NCI-H345 treated with DMSO at 0.1 percent for 48 hours (cell line): ENCODE data around the gene ESAM.

Source experiments
- DNase-seq: peaks from one replicate; lab custom pipeline; 2025; ENCODE audit not compliant: unreplicated experiment; lab: John Stamatoyannopoulos, UW

ESAM gene

DNA sequence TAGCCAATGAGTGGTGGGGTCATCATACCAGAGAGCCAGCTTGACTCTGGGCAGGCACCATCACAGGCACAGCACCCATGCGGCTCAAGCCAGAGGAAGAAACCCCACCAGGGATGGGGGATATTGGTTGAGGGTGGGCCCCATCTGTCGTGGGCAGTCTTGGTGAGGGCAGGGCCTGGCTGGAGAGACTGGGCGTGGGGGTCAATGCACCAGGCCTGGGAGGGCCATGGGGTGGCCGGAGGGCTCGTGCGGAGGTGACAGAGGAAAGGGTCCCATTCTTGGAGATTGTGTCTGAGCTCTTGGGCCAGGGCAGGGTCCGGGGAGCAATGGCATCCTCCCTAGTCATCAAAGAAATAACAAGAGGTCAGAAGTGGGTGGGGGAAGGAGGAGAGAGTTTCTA, 8.5 kb downstream of the ESAM start:
- no peak for DNase-seq

DNA sequence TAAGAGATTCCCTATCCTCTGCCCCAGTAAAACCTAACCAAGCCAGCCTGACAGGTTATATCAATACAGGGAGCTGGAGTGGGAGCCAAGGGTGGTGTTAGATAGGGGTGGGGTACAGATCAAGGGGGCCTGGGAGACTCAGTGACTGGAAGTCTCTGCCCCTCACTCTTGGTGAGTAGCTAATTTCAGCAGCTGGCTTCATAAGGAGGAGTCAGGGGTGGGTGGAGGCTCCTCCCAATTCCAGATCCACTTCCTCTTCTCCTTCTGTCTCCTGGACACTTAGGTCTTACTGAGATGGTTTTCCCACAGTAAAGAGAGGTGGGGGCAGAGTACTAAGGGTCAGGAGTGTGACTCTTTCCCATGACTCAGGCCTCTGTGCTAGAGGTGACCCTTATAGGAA, 8.9 kb downstream of the ESAM start:
- no peak for DNase-seq

DNA sequence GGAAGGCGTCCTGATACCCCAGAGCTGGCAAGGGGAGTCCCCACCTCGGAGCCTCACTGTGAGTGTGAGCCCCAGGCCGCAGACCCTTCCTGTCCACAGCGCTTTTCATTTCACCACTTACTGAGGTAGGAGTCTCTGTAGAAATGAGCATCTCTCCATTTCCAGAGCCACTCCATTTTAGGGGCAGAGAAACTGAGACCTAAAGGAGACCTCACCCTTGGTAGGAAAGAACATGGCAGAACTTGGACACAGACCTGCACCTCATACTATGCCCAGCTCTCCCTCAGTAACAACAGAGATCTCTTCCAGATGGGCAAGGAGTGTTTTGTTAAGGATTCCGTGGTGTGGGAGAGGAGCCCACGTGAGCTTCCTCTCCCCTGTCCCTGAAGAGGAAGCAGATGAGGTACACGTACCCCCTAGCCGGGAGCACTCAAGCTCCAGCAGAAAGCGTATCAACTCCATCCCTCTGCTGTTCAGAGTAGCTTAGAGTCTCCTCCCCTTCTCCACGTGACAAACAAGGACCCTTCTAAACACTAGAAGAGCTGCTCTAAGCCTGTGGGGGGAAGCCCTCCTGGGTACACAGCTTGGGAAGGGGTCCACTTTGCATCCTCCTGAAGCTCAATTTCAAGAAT, 9.5 kb downstream of the ESAM start:
- no peak for DNase-seq

DNA sequence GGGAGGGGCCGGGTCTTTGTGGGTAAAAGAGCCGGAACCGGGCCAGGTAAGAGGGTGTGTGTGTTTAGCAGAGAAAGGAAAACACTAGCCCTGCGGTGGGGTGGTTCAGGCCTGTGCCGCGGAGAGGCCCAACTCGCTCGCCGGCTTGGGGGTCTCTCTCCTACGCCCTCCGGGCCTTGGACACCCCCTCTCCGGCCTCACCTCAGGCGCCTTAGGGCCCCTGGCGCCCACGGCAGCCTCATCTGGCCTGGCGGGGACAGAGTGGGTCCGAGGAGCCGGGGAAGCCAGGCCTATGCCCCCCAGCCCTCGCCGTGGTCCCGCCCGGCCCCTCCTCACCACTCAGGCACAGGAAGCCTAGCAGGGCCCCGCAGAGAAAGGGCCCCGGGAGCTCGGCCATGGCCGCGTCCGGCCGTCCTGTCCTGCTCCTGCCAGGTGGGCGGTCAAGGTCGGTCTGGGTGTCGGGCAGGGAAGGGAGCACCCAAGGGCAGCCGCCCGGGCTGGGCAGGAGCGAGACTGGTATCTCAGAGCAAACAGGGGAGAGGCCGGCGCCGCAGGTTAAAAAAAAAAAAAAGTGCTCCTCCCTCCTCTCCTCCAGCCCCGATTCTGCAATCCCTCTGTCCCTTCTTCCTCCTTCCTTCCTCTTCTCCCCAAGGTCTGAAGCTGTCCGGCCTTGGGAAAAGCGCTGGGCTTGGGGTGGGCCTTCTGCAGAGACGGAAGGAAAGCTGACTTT, 10.2 kb downstream of the ESAM start, which contains the start of gene VSIG2:
Gene VSIG2, minus strand, starts transcription at position 515 of the 730 bp plus-strand sequence. Its CDS starts 118 bp downstream, at position 397.
- DNase-seq, result no peak

DNA sequence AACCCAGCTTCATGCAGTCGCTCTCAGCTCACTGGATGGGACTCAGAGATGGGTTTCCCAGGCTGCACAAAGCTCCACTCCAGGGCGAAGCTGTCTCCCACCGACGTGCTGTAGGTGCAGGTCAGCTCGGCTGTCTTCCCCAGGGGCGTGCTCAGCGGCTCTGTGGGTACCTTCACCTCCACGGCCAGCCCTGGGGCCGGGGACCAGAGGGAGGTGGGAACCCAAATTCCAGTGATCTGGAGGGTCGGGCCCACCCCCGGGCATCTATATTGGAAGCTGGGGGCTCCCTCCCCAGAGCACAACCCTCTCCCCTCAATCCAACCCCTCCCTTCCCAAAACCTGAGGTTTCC, 10.7 kb downstream of the ESAM start:
- DNase-seq, result no peak

DNA sequence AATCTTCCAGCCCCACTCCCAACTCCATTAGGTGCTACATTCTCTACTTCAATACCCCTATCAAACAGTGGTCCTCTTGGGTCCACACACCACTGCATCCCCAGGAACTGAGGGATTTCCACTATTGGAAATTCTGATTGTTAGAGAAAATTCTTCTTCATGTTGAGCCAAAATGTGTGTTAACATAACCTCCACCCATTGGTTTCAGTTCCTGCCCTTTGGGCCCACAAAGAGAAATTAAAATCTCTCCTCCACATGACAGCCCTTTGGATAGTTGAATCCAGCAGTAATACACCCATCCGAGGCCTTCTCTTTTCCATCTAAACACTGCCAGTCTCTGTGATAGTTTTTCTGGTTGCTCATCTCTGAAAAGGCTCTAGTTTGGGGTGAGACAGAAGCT, 12.2 kb downstream of the ESAM start:
- no peak for DNase-seq

DNA sequence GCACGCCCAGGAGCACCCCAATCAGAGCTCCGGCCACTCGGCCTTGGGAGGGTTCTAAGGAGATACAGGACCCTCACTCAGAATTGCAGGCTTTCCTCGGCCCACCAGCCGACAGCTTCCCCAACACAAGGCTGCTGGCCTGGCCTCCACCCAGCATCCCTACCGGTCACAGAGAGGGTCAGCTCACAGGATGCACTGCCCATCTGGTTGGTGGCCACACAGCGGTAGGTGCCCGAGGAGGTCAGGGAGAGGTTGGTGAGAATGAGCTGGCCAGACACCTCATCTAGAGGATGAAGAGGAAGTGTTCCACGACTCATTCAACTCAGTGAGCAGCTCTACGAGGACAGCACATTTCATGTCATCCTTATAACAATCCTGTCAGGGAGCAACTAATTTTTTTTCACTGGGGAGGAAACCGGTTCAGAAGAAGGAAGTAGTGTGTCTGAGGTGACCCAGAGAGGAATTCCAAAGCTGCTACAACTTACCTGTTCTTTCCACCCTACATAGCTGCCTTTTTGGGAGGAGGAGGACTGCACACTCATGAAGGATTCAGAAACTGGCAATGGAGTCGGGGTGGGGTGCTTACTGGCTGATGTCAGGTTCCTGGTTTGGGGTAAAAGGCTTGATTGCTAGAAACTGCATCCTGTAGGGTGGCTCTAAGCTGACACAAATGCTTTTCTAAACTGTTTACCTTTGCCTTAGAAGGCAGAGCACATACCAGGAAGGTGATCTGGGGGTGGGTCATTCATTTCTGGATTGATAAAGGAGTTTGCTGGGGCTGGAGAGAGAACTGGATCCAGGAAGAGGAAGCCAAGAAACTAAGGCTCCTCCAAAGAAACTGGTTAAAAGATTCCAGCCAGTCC, 13.4 kb downstream of the ESAM start:
- DNase-seq, result no peak

DNA sequence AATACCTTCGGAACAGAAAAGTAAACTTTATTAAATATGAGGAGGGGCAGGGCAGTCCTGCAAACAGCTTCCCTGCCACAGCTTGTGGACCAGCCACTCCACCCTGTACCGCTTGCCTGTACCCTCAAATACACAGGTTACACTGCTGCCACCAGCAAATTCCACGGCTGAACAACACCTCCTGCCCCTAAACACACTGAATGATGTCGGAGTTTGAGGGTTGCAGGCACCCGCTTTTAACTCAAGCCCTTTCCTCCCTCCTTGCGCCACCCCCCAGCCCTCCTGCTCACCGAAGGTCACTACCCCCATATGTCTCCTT, 14.0 kb downstream of the ESAM start:
- DNase-seq, result no peak

DNA sequence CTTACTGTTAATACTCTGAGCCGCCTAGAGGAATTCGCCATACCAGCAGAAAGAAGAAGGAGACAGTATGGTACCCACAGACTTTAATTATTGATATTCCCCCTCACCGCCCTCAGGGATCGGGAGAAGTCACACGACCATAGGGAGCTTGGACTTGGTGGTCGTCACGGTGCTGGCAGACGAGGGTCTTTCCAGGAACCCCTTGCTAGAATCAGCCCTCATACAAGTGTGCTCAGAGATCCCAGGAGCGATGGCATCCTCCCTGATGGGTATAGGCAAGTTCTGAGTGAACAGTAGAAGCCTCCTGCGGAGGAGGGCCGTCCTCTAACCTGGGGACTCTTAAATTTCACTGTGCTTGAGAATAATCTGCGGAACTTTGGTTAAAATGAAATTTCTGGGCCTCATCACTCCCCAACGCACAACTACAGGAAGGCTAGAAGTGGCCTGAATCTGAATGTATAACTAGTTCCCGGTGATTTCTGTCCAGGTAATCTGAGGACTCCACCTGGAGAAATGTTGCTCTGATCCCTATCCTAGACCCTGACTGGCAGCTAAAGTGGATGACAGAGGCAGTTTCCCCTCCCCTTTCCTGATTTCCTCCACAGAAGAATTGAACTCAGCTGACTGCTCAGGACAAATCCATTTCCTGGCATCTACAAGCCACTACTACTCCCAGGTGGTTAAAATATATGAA, 14.5 kb downstream of the ESAM start:
- DNase-seq, result no peak

DNA sequence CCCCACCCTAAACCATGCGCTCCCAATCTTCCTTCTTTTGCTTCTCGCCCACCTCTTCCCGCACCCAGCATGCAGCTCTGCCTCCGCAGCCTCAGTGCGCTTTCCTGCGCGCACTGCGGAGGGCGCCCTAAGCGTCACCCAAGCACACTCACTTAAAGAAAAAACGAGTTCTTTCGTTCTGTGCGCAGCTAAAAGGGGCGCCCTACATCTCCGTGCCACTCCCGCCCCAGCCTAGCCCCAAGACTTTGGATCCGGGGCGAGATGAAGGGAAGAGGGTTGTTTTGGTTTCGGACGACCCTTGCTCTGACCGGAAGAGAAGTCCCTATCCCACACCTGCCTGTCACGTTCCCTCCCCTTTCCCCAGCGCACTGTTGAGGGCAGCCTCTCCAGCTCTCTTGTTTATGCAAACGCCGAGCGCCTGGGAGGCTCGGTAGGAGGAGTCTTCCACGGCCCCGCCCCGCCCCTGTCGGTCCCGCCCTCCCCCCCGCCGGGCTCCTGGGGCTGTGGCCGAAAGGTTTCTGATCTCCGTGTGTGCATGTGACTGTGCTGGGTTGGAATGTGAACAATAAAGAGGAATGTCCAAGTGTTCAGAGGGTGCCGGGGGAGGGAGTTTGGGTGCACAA, 15.4 kb downstream of the ESAM start:
- no peak for DNase-seq

DNA sequence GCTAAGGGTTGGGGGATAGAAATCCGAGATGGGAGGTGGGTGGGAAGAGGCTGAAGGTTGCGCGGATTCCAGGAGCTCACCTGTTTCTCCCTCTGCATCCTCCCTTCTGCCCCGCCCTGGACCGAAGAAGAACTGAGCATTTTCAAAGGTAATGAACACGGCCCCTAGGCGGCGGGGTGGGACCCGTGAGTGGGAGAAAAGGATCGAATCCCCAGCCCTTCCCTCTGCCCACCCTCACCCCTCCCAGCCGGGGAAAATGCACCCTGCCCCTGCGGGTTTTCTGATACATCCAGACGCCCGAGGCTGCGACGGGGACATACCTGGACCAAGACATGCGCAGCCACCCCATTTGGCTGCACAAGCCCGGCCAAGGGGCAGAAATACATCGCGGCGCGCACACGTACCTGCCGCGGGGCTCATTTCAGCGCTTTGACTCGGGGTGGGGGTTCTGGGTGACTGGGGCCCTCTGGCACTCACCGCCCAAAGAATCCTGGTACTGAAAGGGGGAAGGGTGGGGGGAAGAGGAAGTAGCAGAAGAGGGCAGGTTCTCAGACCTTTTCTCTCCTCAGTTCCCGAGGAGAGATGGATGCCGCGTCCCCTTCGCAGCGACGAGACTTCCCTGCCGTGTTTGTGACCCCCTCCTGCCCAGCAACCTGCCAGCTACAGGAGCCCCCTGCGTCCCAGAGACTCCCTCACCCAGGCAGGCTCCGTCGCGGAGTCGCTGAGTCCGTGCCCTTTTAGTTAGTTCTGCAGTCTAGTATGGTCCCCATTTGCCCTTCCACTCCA, 16.1 kb downstream of the ESAM start:
- DNase-seq, result no peak

DNA sequence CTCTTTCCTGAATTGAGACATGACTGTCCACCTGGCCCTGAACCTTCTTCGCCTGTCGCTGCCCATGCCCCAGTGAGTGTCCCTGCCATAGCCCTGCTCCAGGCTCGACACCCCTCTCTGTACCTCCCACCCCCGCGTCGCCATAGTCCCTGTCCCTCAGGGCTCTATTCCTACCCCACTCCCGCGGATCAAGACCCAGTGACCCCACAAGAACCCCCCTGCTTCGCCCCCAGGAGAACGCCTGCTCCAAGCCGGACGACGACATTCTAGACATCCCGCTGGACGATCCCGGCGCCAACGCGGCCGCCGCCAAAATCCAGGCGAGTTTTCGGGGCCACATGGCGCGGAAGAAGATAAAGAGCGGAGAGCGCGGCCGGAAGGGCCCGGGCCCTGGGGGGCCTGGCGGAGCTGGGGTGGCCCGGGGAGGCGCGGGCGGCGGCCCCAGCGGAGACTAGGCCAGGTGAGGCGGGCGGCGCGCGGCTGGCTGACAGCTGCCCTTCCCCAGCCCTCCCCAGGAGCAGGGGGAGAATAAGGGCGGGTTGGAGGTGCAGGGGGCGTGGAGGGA, 16.7 kb downstream of the ESAM start:
- no peak for DNase-seq

DNA sequence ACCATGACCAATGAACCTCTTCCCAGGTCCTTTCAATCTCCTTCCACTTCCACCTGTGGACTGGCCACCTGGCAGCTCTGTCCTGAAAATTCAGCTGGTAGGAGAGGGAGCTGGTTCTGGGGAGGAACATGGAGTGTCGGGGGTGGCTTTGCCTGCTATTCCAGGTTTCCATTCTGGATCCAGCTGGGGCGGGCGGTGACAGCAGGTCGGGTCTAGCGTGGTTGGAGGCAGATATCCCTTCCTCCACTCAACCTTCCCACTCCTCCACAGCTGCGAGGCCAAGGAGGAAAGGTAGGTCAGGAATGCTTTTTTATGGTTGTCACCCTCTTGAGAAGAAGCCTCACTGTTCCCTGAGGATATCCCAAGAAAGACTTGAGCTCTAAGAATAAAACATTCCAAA, 19.0 kb downstream of the ESAM start:
- no peak for DNase-seq

DNA sequence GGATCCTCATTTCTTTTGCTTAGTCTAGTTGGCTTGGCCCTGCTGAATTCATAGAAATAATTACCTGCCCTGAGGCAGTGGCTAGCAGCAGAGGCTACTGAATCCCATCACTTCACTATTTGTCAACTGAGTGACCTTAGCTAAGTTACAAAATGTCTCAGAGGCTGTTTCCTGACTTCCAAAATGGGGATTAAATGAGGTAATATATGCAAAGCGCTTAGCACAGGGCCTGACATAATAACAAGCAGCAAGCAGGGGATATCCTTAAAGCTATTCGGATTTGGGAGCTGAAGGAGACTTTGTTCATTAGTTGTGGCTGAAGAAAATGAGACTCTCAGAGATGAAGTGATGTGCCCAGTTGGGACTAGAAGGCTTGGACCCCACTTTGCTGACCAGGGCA, 19.5 kb downstream of the ESAM start:
- no peak for DNase-seq

DNA sequence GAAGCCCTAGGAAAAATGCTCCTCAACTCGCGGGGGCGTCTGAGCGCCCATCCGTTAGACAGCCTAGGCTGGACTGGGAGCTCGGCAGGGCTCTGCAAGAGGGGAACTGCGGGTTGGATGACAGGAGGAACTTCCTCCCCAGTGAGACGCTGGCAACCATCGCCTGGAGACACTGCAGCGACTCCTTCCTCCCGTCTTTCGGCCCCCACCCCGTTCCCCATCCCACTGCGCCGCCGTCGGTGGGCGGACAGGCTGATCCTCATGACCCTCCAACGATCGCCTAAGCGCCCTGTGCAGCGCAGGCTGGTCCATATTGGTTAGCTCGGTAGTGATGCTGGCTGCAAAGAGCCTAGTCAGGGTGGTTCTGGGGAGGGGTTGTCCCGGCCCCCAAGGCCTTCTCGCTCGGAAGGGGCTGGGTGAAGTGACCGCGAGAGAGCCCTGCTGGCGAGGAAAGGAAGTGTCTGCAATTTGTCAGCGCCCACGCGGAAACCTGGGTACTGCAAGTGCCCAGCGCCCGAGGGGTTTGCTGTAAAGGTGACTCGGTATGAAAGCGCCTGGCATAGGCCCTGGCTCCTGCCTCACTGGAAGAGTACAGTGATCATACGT, 21.7 kb downstream of the ESAM start:
- DNase-seq, result peak; percentile 17

DNA sequence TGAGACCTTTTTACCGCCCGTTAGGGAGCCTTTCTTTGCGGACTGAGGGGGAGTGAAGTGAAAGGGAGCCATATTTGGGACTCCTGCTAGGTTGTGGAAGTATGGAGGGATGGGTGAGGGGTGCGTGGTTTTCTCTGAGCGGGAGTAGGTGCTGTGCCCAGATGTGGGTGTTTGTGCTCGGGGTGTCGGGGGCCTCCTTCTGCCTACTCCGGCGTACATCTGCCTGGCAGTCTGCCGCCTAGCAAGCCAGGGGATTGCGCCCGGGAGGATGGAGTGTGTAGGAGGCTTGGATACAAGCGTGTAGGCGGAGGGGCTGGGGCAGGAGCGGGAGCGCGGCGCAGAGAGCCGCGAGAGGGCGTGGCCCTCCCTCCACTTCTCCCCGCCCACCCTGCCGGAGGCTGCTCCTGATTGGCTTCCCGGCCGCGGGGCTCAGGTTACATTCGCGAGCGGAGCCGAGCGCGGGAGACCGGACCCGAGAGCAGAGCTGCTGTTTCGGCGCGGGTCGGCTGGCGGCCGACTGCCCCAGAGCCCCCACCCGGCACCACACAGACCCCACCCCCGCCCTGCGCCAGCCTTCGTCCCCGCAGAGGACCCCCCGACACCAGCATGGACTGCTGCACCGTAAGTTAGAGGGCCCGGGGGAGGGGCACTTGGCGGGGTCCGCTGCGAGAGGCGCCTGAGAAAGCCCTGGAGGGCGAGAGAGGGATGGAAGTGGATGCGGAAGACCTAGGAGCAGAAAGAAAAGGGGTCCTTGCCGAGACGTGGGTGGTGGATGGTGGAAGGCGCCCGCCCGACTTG, 22.4 kb downstream of the ESAM start, which contains the start of gene NRGN:
Gene NRGN, plus strand, starts transcription at position 464 of the 798 bp plus-strand sequence. Its CDS starts 143 bp downstream, at position 607.
- DNase-seq, result peak; percentile 76

DNA sequence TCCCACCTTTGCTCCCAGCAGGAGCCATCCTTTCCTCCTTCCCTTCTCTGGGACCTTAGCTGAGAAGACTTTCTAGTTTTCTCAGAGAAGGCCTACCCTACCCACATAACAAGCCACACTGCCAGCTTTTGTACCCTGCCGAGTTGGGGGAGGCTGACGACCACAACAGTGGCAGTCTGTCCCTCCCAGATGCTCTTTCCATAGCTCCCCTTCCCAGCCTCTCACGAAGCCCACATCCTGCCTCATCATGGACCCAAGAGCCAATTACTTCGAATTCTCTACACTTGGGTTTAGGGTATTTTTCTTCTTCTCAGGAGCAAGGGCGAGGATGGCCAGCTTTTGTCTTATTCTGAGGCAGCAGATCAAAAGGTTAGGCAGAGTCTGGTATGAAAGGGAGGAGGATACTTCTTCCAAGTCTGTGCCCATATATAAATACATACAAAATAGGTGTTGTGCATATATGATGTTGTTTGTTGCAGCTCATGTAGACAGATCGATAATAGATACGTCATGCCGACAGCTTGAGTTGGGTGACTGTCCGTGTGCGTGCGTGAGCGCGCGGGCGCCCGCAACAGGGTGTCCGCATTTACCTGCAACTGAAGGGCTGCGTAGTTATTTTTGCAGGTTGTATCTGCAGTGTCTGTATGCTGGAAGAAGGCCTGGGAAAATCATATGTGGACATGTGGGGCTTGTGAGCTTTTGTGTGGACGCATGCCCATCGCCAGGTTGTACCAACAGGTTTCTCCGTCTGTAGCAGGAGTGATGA, 23.2 kb downstream of the ESAM start:
- no peak for DNase-seq
